GM19467 (cell line): ENCODE results near the gene OR51A7.
"Not testable (repeated sequence)": the region's sequence is repeated elsewhere in the genome, so short reads cannot be mapped to it uniquely, and the experiment has no call there.

Experiments
- ATAC-seq: cut with Tn5 transposase; IDR thresholded peaks from one replicate; pipeline ENCODE4 v1.9.1; 2021; ENCODE audit warnings: mild to moderate bottlenecking, moderate library complexity; ENCODE audit not compliant: unreplicated experiment

Gene OR51A7

GRCh38 chr11:4955613-4956012 lies 52.0 kb downstream of the OR51A7 start, which contains the start of gene OR51A2:
Gene OR51A2 (minus strand): TSS chr11:4955713. CDS start chr11:4955713, 0 bp downstream.
- not testable (repeated sequence) for ATAC-seq

DNA sequence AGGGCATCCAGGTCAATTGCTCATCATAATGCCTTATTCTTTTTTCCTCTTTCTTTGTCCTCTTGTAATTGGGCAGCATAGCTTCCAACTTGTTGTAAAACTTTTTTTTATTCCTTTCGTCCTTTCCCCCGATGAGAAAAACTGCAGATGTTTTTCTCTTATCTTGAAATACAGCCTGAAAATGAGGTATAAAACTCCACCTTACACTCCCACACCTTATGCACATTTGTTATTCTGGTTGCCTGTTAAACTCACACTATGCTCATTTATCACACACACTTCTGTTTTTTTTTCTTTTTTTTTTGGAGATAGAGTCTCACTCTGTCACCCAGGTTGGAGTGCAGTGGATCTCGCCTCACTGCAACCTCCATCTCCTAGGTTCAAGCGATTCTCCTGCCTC lies 53.8 kb downstream of the OR51A7 start:
- ATAC-seq: no peak
